GM18861 (cell line): ENCODE results near the gene SAMM50.

Experiments
- ATAC-seq: cut with Tn5 transposase; IDR thresholded peaks from one replicate; pipeline ENCODE4 v1.9.1; 2021; ENCODE audit not compliant: unreplicated experiment

Gene SAMM50

GRCh38 chr22:43976861-43977795 lies 21.9 kb downstream of the SAMM50 start:
- ATAC-seq: no peak

GRCh38 chr22:43978558-43978957 lies 23.3 kb downstream of the SAMM50 start:
- ATAC-seq: no peak

- ATAC-seq: no peak
Observed at GRCh38 chr22:43980579-43980978, 25.3 kb downstream of the SAMM50 start.

- no peak for ATAC-seq
Observed at GRCh38 chr22:43980996-43981395, 25.8 kb downstream of the SAMM50 start.

GRCh38 chr22:43983808-43984207 lies 28.6 kb downstream of the SAMM50 start:
- ATAC-seq: no peak

GRCh38 chr22:43985532-43985931 lies 30.3 kb downstream of the SAMM50 start:
- no peak for ATAC-seq

GRCh38 chr22:43988116-43988820 lies 33.0 kb downstream of the SAMM50 start:
- no peak for ATAC-seq

GRCh38 chr22:43988960-43989359 lies 33.7 kb downstream of the SAMM50 start:
- ATAC-seq: no peak

- no peak for ATAC-seq
Observed at GRCh38 chr22:43990044-43990443, 34.8 kb downstream of the SAMM50 start.

- ATAC-seq: no peak
Observed at GRCh38 chr22:43991316-43992020, 36.2 kb downstream of the SAMM50 start.

GRCh38 chr22:43992331-43992821 lies 37.1 kb downstream of the SAMM50 start:
- no peak for ATAC-seq

GRCh38 chr22:43993072-43993760 lies 38.0 kb downstream of the SAMM50 start:
- ATAC-seq: no peak

GRCh38 chr22:43994006-43994405 lies 38.8 kb downstream of the SAMM50 start:
- ATAC-seq: no peak

GRCh38 chr22:43994416-43994815 lies 39.2 kb downstream of the SAMM50 start:
- no peak for ATAC-seq

- no peak for ATAC-seq
Observed at GRCh38 chr22:43995057-43995685, 39.9 kb downstream of the SAMM50 start.

- no peak for ATAC-seq
Observed at GRCh38 chr22:43995798-43996169, 40.5 kb downstream of the SAMM50 start.

- no peak for ATAC-seq
Observed at GRCh38 chr22:43996170-43996980, 41.1 kb downstream of the SAMM50 start.

- ATAC-seq: no peak
Observed at GRCh38 chr22:43996981-43997265, 41.7 kb downstream of the SAMM50 start.

- ATAC-seq: no peak
Observed at GRCh38 chr22:43998679-43999264, 43.5 kb downstream of the SAMM50 start.
